Omental fat pad (tissue), 4 donors: Measurements from ENCODE around the gene DKK3. TPM values are rescaled to one million over a fixed set of nuclear protein-coding genes. Genes with fewer than 3 reads are reported as not detected.

Experiments
- ATAC-seq: fragments of 150-250 bp; one replicate; pipeline ENCODE4 v1.9.1; 2016; ENCODE audit warnings: mild to moderate bottlenecking, moderate library complexity; ENCODE audit not compliant: low FRiP score
- DNase-seq: peaks from one replicate; pipeline ENCODE4 v3.0.0-alpha.2; 2019; ENCODE audit warnings: low spot score
- total RNA-seq, 4 donors: library from RNA; depleted of rRNA; stranded (reverse); fragments of >200 nt; gene quantifications; one replicate each; pipeline ENCODE4 v1.1.0, GENCODE V29; 2016
- TF ChIP-seq, protein P1 (sequence below), 3 donors: fragments of 450-650 bp; IDR thresholded peaks; one replicate each; pipeline ENCODE4 v1.5.1; 2016 to 2017; ENCODE audit warnings: antibody characterized with exemption in 3 of 3, mild to moderate bottlenecking in 3 of 3, moderate library complexity in 2 of 3

The DKK3 gene
- total RNA-seq, 4 donors from 2014 or later: 16.5 to 33.6 (median 21.7) TPM

DNA sequence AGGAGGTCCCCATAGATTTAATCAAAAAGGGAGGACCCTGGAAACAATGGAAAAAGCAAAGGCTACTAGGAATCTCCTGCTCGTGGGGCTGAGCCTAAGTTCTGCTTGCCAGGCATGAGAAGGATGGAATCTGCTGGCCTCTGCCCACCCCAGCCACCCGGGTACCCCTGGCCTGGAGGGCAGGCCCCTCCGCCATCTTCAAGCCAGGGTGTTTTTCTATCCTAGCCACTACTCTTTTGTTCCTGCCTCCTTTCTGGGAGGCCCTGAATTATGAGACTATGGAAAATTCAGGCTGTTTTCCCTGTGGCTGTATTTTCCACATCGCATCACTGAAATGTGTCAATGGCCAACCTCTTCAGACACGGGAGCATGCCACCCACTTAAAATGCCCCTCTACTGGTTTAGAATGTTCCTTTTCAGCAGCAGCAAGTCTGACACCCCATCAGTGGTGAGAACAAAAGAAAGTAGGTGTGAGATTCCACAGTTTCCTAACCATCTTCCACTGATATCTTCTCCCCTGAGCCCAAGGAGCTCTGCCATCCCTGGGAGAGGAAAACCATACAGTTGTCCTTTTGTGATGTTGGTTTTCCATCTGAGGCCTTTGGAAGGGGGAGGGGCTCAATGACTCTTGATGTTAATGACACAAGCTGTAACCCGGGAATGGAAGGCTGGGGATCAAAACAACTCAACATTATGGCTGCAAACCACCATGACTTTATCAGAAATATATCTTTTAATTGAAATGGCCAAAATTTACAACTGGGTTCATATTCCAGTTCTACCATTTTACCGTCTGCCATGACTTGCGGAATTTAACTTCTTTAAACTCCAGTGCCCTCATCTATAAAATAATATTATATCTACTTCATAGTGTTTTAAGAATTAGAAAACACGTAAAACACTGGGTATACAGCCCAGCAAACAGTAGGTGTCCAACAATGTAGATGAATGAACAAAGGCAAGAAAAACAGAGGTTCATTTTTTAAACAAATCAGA, 22.2 kb downstream of the DKK3 start:
- TF ChIP-seq, protein P1, sequence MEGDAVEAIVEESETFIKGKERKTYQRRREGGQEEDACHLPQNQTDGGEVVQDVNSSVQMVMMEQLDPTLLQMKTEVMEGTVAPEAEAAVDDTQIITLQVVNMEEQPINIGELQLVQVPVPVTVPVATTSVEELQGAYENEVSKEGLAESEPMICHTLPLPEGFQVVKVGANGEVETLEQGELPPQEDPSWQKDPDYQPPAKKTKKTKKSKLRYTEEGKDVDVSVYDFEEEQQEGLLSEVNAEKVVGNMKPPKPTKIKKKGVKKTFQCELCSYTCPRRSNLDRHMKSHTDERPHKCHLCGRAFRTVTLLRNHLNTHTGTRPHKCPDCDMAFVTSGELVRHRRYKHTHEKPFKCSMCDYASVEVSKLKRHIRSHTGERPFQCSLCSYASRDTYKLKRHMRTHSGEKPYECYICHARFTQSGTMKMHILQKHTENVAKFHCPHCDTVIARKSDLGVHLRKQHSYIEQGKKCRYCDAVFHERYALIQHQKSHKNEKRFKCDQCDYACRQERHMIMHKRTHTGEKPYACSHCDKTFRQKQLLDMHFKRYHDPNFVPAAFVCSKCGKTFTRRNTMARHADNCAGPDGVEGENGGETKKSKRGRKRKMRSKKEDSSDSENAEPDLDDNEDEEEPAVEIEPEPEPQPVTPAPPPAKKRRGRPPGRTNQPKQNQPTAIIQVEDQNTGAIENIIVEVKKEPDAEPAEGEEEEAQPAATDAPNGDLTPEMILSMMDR (IDR thresholded peaks at IDR 0.05): no peak
- DNase-seq: no peak
- no peak for ATAC-seq

DNA sequence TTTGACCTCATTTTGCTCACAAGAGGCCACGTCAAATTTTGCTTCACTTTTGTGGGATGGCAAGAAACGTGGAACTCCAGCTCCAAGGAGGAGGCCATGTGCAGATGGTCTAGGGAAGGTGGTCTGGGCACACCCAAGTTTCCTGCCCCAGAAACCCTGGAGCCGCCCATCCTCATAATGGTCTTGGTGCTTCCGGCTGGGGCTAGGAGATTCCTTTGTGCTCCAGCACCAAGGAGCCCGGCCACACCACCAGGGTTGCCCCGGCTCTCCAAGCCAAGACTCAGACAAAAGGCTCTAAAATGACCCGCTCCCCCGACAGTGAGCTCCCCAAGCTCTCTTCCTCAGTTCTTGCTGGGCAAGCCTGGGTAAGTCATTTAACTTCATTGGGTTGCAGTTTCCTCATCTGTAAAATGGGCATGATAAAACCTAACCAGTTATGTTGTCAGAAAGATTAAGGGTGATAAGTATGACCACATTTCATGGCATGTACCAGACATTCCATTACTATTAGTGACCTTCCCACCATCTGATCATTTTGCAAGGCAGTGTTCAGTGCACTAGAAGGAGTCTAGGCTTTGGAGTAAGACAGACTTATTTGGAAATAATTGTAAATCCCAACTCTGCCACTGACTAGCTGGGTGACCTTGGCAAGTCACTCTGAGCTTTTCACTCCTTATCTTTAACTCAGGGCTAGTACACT, 23.3 kb downstream of the DKK3 start:
- TF ChIP-seq, protein P1 (IDR thresholded peaks at IDR 0.05): no peak
- no peak for ATAC-seq
- DNase-seq: no peak

DNA sequence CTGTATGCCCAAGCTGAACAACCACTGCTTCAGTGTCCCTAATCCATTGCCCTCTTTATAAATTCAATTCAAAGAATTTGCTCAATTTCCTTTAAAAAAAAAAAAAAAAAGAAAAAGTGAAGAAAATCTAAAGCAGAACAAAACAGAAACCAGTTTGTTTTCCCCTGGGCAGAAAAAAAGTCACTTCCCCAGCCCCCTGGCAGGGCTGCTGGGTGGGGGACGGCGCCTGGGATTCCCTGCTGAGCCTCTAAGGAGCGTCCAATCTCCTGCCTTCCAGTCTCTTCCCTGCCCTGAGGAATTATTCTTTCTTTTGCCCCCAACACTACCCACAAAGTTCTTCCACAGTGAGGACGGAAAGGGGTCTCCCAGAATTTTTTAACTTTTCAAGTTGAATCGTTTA, 23.9 kb downstream of the DKK3 start:
- TF ChIP-seq, protein P1 (IDR thresholded peaks at IDR 0.05): no peak
- ATAC-seq (no peak), DNase-seq (no peak)

DNA sequence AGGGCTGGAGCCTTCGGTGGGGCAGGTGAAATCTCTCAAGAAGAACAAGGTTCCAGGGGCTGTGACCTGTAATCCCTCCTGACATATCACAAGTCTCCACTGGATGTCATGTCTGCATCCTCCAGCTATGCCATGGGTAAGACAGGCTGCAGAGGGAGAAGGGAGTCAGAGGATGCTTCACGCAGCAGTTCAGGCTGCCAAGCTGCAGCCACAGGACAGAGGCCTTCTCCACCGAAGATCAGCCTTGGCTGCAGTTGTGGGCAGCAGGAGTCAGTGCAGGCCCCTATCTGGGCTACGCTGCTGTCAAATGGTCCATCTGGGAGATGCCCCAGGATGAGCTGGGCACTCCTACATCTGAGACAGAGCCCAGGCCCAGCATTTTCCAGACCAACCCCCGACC, 25.0 kb downstream of the DKK3 start:
- ATAC-seq (no peak), DNase-seq (no peak)
- TF ChIP-seq, protein P1 (IDR thresholded peaks at IDR 0.05): no peak

DNA sequence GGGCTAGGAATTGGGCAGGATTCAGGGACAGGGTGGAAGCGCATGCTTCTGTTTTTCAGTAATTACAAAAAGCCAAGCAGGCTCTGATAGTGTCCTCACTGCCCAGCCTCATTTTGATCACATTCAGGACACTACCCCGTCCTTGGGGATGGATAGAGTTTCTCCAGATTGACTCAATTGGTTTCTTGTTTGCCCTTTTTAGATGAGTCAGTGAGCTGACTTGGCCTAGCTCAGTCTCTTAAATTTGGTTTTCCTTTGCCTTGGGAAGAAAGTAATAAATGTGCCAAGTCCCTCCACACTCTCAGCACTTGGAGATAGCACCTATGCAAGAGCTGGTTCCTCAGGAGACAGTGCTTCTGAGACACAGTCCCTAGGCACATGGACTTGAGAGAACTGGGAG, 25.5 kb downstream of the DKK3 start:
- TF ChIP-seq, protein P1 (IDR thresholded peaks at IDR 0.05): no peak
- no peak for DNase-seq

DNA sequence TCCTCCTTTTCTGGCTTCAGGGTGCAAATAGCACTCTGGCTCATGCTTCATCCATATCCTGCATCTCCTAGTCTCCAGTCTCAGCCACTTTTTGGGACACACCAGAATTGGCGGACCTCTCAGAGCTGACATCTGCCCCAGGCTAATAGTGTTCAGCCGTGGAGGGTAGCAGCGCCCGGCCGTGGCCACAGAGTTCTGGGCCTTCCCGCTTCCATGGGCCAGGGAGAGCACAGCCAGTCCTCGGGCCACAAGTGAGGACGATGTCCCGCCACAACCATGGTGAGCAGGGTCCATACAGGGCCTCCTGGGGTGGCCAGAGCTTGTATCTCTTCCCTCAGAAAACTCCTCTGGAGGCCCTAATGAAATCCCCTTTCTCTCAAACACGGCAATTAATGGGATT, 26.0 kb downstream of the DKK3 start:
- TF ChIP-seq, protein P1 (IDR thresholded peaks at IDR 0.05): no peak
- DNase-seq: no peak
- no peak for ATAC-seq

More for the DNA sequence above, 25.5 kb downstream of the DKK3 start:
- no peak for ATAC-seq
